Prostate gland (tissue), 2 donors: ENCODE measurements around the gene METTL13. TPM values are rescaled to one million over a fixed set of nuclear protein-coding genes. Genes with fewer than 3 reads are reported as not detected.

ENCODE experiments used
- DNase-seq: peaks from one replicate; pipeline ENCODE4 v3.0.0-alpha.2; 2019; ENCODE audit warnings: low spot score
- H3K27ac ChIP-seq, 2 donors: fragments of 200-600 bp; sonication (generic); 2 replicates each; pipeline ENCODE4 v1.5.1; 2017 to 2019
- H3K27me3 ChIP-seq: fragments of 200-600 bp; sonication (generic); replicated peaks from 2 replicates; pipeline ENCODE4 v1.5.1; 2019; ENCODE audit not compliant: insufficient read depth
- H3K36me3 ChIP-seq, 2 donors: fragments of 200-600 bp; sonication (generic); 1 replicate in 1 of 2; 2 replicates in 1 of 2; pipeline versions ENCODE4 v1.5.1 to v1.8.1; 2017 to 2019
- H3K4me1 ChIP-seq: fragments of 200-600 bp; sonication (generic); replicated peaks from 2 replicates; pipeline ENCODE4 v1.5.1; 2019
- H3K4me3 ChIP-seq, 2 donors: fragments of 200-600 bp; sonication (generic); 2 replicates each; pipeline ENCODE4 v1.5.1; 2017 to 2019
- H3K9me3 ChIP-seq: fragments of 200-600 bp; sonication (generic); 2 replicates; pipeline ENCODE4 v1.5.1; 2017
- POLR2A ChIP-seq: fragments of 450-650 bp; IDR thresholded peaks from one replicate; pipeline ENCODE4 v1.6.1; 2016; ENCODE audit warnings: antibody characterized with exemption, mild to moderate bottlenecking
- POLR2AphosphoS5 ChIP-seq: sonication (generic); formaldehyde crosslinking; IDR thresholded peaks from one replicate; pipeline ENCODE4 v1.6.1; 2017; ENCODE audit warnings: antibody characterized with exemption
- WGBS: methylation state at CpG from one replicate; pipeline ENCODE4 v1.1.5; 2018; 5-methylcytosine and 5-hydroxymethylcytosine counted together
- intact Hi-C: fragments of 100-400 bp; cut with DNase I; formaldehyde crosslinking; loops from one replicate; pipeline ENCODE4 v1.14.2; 2022
- total RNA-seq, 2 donors: library from RNA; depleted of rRNA; stranded (reverse); fragments of >200 nt; gene quantifications; one replicate each; pipeline ENCODE4 v1.1.0, GENCODE V29; 2016
- TF ChIP-seq, protein P1 (sequence below), 4 experiments: fragments of 200-600 bp in 2 of 4; fragments of 450-650 bp in 2 of 4; sonication (generic) in 2 of 4; IDR thresholded peaks; 1 replicate in 3 of 4; 2 replicates in 1 of 4; pipeline ENCODE4 v1.5.1; 2016 to 2019; ENCODE audit warnings: antibody characterized with exemption in 4 of 4, mild to moderate bottlenecking in 2 of 4, moderate library complexity in 2 of 4

Gene METTL13
- total RNA-seq, 2 donors from 2014 or later, result 25.5 to 49.8 TPM

DNA sequence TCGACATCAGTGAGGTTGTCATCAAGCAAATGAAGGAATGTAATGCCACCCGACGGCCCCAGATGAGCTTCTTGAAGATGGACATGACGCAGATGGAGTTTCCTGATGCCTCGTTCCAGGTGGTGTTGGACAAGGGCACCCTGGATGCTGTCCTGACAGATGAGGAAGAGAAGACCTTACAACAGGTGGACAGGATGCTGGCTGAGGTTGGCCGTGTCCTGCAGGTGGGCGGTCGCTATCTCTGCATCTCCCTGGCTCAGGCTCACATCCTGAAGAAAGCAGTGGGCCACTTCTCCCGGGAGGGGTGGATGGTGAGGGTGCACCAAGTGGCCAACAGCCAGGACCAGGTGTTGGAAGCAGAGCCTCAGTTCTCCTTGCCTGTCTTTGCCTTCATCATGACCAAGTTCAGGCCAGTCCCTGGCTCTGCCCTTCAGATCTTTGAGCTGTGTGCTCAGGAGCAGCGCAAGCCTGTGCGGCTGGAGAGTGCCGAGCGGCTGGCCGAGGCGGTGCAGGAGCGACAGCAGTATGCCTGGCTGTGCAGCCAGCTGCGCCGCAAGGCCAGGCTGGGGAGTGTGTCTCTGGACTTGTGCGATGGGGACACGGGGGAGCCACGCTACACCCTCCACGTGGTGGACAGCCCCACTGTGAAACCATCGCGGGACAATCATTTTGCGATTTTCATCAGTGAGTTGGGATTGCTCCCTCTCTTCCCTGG lies 2.5 kb downstream of the METTL13 start:
- Histone ChIP-seq H3K27me3 (no peaks in the 10 kb centered on the region), H3K4me1 (peaks cover 14% of the 10 kb centered on the region), H3K4me3 (no peak overlapping the region), H3K9me3 (no peaks in the 10 kb centered on the region), H3K36me3 (peaks cover 0 to 6% of the 10 kb centered on the region in 2 donors), H3K27ac (no peak overlapping the region)
- WGBS, result 90% methylated on average over 25 of the region's 25 CpGs
- no peak for DNase-seq
- intact Hi-C loops, result loop anchor here (5.0 kb wide), 1 partner anchor 297 kb away; the partner anchor contains the start of gene PRRC2C
- TF ChIP-seq POLR2AphosphoS5, result no peak
- TF ChIP-seq POLR2A, result no peak

DNA sequence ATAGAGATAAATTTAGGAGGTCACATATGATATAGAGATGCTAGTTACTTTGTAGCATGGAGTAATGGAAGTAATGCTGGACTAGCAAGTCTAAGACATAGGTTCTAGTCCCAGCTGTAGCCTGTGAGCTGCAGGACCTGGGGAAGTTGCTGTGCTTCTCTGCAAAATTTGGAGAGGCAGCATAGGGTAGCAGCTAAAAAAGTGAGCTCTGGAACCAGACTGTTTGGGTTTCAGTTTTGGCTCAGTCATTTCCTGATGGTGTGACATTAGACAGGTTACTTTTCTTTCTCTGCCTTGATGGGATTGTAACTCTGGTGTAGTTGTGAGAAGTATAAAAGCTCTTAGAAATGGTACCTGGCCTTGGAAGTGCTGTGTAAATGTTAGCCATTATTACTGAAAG lies 3.3 kb downstream of the METTL13 start:
- Histone ChIP-seq H3K9me3 (no peaks in the 10 kb centered on the region), H3K4me1 (peaks cover 14% of the 10 kb centered on the region), H3K36me3 (peaks cover 0 to 6% of the 10 kb centered on the region in 2 donors), H3K4me3 (no peak overlapping the region), H3K27ac (no peak overlapping the region), H3K27me3 (no peaks in the 10 kb centered on the region)
- intact Hi-C loops, result loop anchor here (5.0 kb wide), 1 partner anchor 297 kb away; the partner anchor contains the start of gene PRRC2C
- TF ChIP-seq POLR2AphosphoS5 (no peak), POLR2A (no peak)
- TF ChIP-seq, protein P1, sequence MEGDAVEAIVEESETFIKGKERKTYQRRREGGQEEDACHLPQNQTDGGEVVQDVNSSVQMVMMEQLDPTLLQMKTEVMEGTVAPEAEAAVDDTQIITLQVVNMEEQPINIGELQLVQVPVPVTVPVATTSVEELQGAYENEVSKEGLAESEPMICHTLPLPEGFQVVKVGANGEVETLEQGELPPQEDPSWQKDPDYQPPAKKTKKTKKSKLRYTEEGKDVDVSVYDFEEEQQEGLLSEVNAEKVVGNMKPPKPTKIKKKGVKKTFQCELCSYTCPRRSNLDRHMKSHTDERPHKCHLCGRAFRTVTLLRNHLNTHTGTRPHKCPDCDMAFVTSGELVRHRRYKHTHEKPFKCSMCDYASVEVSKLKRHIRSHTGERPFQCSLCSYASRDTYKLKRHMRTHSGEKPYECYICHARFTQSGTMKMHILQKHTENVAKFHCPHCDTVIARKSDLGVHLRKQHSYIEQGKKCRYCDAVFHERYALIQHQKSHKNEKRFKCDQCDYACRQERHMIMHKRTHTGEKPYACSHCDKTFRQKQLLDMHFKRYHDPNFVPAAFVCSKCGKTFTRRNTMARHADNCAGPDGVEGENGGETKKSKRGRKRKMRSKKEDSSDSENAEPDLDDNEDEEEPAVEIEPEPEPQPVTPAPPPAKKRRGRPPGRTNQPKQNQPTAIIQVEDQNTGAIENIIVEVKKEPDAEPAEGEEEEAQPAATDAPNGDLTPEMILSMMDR (IDR thresholded peaks at IDR 0.05), result no peak
- no peak for DNase-seq

DNA sequence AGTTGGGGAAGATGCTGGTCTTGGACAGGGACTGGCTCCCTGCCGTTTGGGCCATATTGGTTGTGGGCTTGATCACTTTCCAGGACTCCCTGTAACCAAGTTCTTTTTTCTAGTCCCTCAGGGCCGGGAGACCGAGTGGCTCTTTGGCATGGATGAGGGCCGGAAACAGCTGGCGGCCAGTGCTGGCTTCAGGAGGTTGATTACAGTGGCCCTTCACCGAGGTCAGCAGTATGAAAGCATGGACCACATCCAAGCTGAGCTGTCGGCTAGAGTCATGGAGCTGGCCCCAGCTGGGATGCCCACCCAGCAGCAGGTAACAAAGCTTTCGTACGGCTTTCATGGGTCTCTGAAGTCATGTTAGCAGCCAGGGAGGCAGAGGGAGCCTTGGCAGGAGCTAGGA lies 4.3 kb downstream of the METTL13 start:
- Histone ChIP-seq H3K36me3 (peaks cover 0 to 6% of the 10 kb centered on the region in 2 donors), H3K27me3 (no peaks in the 10 kb centered on the region), H3K9me3 (no peaks in the 10 kb centered on the region), H3K27ac (no peak overlapping the region), H3K4me1 (peaks cover 14% of the 10 kb centered on the region), H3K4me3 (no peak overlapping the region)
- intact Hi-C loops, result no loop called here
- no peak for DNase-seq
- WGBS, result 92% methylated on average over 9 of the region's 9 CpGs
- TF ChIP-seq, protein P1 (IDR thresholded peaks at IDR 0.05), result no peak
- TF ChIP-seq POLR2AphosphoS5 (no peak), POLR2A (no peak)

DNA sequence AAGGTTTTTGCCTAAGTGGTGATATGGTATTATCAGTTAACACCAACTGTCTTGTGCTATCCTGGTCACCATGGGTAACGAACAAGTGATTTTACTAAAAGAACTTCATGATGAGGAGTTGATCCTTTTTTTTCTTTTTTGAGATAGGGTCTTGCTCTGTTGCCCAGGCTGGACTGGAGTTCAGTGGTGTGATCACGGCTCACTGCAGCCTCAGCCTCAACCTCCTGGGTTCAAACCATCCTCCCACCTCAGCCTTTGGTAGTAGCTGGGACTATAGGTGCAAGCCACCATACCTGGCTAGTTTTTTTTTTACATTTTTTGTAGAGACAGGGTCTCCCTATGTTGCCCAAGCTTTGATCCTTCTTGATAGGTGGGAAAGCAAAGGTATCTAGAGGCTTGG lies 5.1 kb downstream of the METTL13 start:
- WGBS, result 100% methylated on average over 2 of the region's 2 CpGs
- no peak for DNase-seq
- Histone ChIP-seq H3K36me3 (peaks cover 0 to 6% of the 10 kb centered on the region in 2 donors), H3K4me1 (peaks cover 14% of the 10 kb centered on the region), H3K27me3 (no peaks in the 10 kb centered on the region), H3K4me3 (no peak overlapping the region), H3K27ac (no peak overlapping the region), H3K9me3 (no peaks in the 10 kb centered on the region)
- TF ChIP-seq, protein P1 (IDR thresholded peaks at IDR 0.05), result no peak
- TF ChIP-seq POLR2A (no peak), POLR2AphosphoS5 (no peak)
- intact Hi-C loops, result no loop called here

DNA sequence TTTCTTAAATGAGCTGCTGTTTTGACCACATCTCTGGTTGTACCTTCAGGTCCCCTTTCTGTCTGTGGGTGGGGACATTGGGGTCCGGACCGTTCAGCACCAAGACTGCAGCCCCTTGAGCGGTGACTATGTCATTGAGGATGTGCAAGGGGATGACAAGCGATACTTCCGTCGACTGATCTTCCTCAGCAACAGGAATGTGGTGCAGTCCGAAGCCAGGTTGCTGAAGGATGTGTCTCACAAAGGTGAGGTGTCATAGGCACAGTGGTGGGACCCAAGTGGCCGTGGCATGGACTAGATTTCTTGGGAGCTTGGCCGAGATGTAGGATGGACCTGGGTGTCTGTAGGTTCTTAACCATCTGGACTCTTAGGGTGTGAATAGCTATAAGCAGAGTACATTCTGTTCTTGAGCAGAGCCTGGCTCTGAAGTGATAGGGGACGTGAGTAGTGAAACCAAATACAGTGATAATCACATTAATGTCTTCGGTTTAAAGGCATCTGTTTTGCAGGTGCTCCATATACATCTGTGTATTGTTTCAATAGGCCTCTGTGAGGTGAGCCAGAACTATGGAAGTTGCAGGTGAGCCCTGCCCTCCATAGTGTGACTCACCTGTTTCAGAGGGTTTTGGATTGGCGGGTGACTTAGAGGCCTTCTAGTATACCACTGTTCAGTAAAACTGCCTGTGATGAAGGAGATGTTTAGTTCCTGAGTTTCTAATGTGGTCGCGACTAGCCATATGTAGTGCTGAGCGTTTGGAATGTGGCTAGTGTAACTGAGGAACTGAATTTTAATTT lies 6.4 kb downstream of the METTL13 start:
- intact Hi-C loops, result no loop called here
- Histone ChIP-seq H3K27ac (no peak overlapping the region), H3K4me1 (peaks cover 11% of the 10 kb centered on the region), H3K36me3 (peaks cover 0 to 6% of the 10 kb centered on the region in 2 donors), H3K27me3 (no peaks in the 10 kb centered on the region), H3K9me3 (no peaks in the 10 kb centered on the region), H3K4me3 (no peak overlapping the region)
- TF ChIP-seq POLR2A (no peak), POLR2AphosphoS5 (no peak)
- no peak for DNase-seq
- 97% methylated on average over 15 of the region's 15 CpGs for whole genome bisulfite sequencing
